Measurements from ENCODE around the gene WFIKKN1.
A peak's percentile ranks its signal among the peaks of the same experiment; 100 is the strongest.

Gene WFIKKN1

DNA sequence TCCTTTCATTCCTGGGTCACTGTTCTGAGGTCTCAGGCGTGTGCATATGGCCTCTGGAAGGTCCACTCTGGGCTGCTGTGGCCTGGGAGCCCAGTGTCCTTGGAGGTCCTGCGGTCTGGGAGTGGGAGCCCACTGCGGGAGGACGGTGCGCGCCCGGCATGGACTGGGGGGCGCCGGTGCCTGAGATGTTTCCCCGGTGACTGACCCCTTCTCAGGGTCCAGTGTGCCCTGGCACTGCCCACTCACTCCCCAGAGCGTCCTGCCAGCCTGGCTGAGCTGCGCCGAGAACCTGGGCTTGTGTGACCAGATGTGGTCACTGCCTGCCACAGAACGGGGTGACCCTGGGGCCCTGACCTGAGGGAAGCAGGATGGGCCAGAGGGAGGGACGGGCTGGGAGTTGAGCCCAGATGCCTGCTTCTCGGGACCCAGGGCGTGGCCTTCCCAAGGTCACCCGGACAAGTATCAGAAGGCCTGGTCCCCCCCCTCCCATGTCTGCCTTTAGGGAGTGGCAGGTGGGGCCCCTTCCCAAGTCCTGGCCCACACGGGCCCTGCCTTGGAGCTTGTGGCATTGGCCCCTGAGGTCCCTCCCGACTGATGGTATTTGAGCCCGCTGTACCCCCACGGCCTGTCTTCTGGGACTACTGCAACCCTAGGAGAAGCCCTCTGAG is 43.6 kb downstream of the WFIKKN1 start:
- DNase-seq (ENCODE audit: low spot score) = no peak

DNA sequence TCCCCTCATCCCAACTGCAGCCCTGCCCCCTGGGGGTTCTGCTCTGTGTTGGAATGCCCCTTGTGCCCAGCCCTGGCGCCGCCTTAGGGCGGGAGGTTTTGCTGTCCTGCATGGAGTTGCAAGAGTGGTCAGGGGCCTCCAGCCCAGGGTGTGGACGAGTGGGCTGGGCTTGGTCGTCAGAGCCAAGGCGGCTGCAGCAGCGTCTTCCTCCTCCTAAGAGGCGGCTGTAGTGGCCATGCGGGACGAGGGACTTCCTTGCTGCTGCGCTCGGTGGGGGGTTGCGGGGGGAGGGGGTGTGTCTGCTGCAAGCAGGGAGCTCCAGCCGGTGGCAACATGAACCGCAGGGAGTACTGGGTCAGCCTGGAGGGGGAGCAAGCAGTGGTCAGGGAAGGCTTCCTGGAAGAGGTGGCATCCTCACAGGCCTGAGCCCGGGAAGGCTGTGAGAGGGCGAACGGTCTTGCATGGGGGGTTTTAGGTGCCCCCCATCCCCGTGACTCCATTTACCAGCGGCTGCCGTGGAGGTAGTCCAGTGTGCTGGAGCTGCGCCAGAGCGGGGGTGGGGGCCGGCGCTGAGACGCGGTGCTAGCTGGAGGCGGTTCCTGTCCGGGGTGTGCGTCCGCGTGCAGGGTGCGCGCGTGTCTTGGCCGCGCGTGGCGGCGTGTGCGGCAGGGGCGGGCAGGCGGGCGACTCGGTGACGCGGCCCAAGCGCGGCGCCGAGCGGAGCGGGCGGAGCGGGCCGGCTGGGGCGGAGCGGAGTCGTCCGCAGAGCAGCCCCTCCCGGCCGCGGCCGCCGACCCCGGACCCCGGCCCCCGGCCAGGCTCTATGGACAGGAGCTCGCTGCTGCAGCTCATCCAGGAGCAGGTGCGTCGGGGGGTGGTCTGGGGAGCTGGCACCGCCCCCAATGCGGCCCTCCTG is 44.4 kb downstream of the WFIKKN1 start, which contains the start of gene RHBDL1:
TSS of gene RHBDL1 (plus strand) at position 704 of the 916 bp plus-strand sequence. CDS start at position 824, 120 bp downstream.
- no peak for DNase-seq (ENCODE audit: low spot score)

DNA sequence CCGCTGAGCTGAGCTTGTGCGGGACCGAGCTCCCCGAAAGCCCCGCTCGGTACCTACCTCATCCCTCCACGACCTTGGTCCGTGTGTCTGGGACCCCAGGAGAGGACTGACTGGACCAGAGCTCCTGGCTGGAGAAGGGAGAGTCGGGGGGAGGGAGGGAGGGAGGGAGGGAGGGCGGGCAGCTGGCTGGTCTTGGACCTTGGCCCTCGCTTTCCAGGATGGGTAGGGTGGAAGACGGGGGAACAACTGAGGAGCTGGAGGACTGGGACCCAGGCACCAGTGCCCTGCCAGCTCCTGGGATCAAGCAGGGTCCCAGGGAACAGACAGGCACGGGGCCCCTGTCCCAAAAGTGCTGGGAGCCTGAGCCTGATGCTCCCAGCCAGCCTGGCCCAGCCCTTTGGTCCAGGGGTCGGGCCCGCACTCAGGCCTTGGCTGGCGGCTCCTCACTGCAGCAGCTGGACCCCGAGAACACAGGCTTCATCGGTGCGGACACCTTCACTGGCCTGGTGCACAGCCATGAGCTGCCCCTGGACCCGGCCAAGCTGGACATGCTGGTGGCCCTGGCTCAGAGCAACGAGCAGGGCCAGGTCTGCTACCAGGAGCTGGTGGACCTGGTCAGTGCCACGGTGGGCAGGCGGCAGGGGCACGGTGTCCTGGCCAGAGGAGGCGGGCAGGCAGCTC is 45.2 kb downstream of the WFIKKN1 start:
- DNase-seq (ENCODE audit: low spot score) = no peak

DNA sequence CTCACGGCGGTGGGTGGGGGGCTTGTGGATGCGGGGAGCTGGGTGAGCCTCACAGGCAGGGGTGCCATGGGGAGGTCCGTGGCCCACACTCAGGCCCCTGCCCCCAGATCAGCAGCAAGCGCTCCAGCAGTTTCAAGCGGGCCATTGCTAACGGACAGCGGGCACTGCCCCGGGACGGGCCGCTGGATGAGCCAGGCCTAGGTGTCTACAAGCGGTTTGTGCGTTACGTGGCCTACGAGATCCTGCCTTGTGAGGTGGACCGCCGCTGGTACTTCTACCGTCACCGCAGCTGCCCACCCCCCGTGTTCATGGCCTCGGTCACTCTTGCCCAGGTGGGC is 45.7 kb downstream of the WFIKKN1 start:
- DNase-seq (ENCODE audit: low spot score) = no peak

DNA sequence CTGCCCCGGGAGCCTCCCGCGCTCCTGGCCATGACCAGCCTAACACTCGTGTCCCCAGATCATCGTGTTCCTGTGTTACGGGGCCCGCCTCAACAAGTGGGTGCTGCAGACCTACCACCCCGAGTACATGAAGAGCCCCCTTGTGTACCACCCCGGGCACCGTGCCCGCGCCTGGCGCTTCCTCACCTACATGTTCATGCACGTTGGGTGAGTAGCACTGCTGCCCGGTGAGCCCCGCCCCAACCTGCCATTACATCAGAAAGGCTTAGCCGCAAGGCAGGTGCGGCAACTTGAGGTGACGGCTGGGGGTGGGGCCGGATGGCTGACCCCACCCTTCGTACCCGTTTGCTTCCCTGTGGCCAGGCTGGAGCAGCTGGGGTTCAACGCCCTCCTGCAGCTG is 46.1 kb downstream of the WFIKKN1 start:
- no peak for DNase-seq (ENCODE audit: low spot score)

DNA sequence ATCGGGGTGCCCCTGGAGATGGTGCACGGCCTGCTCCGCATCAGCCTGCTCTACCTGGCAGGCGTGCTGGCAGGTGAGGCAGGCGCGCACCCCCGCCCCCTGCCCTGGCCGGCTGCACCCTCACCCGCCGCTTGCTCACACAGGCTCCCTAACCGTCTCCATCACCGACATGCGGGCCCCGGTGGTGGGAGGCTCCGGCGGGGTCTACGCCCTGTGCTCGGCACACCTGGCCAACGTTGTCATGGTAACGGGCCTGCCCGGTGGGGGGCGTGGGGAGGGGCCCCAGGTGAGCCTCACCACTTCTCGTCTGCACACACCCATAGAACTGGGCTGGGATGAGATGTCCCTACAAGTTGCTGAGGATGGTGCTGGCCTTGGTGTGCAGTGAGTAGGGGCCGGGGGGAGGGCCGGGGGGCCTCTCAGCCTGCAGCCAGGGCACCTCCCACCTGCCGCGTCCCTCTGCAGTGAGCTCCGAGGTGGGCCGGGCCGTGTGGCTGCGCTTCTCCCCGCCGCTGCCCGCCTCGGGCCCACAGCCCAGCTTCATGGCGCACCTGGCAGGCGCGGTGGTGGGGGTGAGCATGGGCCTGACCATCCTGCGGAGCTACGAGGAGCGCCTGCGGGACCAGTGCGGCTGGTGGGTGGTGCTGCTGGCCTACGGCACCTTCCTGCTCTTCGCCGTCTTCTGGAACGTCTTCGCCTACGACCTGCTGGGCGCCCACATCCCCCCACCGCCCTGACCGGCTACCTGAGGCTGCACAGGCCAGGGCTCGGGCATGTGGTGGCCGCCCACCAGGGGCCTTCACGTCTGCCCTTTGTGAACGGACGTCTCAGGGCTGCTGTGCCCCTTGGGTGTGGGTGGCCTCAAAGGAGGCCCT is 46.8 kb downstream of the WFIKKN1 start:
- no peak for DNase-seq (ENCODE audit: low spot score)

DNA sequence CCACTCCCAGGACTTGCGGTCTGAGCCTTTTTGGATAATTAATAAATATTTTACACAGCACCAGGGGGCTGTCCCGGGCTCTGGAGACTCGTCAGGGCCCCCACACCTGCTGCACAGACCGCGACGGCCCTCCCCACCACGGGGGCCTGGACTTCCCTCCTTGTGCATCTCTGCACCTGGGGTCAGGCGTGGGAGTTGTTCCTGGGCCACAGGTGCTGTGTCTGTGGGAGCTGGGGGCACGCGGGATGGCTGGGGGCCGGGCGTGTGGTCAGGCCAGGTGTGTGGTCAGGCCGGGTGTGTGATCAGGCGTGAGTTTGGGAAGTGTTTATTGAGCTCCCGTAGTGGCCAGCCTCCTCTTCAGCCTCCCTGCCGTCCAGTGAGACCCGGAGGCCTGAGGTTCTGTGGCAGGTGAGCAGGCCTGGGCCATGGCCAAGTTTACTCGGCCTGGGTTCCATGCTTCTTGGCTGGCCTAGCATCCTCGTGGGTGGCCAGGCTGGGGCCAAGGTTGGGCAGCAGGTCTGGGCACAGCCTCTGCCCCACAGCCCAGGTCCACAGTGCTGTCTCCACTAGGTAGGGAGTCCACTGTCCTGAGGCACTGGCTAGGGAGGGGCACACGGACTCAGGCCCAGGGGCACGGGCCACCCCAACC is 47.5 kb downstream of the WFIKKN1 start:
- no peak for DNase-seq (ENCODE audit: low spot score)

DNA sequence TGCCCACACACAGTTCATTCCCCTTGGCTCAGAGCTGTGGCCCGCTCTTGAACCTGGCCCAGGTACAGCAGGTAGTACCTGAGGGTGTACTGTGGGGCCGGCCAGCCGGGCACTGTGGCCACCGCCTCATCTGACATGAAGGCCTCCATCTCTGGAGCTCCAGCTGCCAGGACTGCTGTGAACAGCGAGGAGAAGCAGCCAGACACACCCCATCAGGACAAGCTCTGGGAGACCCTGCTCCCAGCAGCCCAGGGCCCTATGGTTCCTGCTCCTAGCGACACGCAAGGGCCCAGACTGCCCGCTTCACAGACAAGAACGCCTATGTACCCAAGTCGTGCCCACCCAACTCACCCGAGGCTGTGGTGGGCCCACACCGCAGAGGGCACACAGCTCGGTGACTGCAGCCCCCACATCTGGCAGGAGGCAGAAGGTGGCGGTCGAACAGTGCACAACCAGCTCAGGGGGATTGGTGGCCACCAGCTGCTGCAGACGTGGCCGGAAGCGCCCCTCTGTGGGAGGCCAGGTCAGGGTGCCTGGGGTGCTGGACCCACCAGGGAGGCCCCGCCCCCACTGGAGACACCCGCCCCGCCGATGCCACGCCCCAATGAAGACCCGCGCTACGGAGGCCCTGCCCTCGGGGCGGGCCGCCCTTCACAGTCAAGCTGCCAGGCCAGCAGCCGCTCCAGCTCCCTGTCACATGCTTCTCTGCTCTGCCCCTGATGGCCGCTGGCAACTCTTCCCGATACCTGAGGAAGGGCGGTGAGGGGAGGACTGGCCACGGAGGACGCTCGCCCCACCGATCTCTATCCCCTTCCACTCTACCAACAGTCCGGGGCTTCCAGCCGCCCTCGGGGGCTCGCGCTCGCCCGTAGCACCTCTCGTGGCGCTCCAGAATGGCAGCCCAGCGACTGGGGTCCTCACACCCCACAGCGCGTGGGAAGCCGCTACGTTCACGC is 48.4 kb downstream of the WFIKKN1 start:
- DNase-seq (ENCODE audit: low spot score) = peak; percentile 52

DNA sequence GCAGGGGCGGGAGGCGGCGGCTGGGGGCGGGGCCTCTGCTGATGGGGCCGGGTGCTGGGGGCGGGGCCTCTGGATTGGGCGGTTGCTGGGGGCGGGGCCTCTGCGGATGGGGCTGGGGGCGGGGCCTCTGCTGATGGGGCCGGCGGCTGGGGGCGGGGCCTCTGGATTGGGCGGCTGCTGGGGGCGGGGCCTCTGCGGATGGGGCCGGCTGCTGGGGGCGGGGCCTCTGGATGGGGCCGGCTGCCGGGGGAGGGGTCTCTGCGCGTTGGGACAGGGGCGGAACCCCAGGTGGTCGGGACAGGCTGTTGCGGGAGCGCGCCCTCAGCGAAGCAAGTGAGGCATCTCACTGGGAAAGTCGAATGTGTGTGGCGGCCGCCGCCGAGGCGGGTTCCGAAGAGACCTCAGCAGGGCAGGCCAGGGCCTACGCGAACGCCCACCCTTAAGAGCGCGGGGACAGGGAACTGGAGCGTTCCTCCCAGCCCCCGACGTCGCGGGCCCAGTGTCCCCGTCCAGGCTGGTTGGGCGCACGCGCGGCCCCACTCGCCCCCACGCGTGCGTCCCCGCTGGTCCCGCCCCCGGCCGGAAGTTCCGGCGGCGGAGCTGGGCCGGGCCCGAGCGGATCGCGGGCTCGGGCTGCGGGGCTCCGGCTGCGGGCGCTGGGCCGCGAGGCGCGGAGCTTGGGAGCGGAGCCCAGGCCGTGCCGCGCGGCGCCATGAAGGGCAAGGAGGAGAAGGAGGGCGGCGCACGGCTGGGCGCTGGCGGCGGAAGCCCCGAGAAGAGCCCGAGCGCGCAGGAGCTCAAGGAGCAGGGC is 49.2 kb downstream of the WFIKKN1 start, which contains the start of gene STUB1:
TSS of gene STUB1 (plus strand) at position 597 of the 811 bp plus-strand sequence. CDS start at position 713, 116 bp downstream.
- DNase-seq (ENCODE audit: low spot score) = peak; percentile 92

DNA sequence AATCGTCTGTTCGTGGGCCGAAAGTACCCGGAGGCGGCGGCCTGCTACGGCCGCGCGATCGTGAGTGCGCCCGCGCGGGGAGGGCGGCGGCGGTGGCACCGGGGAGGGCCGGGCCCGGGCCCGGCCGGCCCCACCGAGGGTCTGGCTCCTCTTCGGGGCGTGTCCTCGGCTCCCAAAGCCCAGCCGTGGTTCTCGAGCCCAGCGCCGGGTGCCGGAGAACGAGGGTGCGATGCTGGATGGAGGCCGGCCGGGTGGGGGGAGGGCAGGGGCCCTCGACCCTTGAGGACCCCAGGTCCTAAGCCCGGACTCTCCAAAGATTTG is 49.8 kb downstream of the WFIKKN1 start:
- DNase-seq (ENCODE audit: low spot score) = no peak

DNA sequence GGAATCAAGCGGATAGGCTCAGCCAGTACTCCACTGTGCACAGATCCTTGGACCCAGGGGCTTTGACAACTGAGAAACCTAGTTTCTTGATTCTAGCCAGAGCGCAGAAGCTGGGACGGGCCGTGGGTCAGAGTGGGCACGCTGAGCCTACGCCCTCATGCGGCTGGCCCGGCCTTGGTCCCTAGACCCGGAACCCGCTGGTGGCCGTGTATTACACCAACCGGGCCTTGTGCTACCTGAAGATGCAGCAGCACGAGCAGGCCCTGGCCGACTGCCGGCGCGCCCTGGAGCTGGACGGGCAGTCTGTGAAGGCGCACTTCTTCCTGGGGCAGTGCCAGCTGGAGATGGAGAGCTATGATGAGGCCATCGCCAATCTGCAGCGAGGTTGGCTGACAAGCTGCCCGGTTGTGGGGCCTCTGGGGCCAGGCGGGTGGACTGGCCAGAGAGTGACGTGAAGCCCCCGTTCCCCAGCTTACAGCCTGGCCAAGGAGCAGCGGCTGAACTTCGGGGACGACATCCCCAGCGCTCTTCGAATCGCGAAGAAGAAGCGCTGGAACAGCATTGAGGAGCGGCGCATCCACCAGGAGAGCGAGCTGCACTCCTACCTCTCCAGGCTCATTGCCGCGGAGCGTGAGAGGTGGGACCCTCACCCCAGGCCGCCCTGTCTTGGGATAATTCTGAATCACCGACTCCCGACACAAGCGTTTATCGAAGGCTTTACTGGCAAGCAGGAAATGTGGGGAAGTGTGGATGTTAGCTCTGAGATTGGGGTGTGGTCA is 50.4 kb downstream of the WFIKKN1 start:
- no peak for DNase-seq (ENCODE audit: low spot score)

DNA sequence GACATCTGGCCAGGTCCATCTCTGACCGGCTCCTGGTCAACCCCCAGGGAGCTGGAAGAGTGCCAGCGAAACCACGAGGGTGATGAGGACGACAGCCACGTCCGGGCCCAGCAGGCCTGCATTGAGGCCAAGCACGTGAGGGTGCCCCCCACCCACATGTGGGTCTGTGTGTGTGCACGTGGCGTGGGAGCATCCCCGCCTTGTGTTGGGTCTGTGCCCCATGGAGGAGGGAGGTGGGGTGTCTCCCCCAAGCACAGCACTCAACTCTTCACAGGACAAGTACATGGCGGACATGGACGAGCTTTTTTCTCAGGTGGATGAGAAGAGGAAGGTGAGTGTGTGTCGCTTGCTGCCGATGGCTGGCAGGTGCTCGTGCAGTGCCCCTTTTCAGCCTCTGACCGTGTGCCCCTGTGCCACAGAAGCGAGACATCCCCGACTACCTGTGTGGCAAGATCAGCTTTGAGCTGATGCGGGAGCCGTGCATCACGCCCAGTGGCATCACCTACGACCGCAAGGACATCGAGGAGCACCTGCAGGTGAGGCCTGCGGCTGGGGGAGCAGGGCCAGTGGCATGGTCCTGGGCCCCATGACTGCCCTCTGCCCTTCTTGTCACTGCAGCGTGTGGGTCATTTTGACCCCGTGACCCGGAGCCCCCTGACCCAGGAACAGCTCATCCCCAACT is 51.1 kb downstream of the WFIKKN1 start:
- no peak for DNase-seq (ENCODE audit: low spot score)

DNA sequence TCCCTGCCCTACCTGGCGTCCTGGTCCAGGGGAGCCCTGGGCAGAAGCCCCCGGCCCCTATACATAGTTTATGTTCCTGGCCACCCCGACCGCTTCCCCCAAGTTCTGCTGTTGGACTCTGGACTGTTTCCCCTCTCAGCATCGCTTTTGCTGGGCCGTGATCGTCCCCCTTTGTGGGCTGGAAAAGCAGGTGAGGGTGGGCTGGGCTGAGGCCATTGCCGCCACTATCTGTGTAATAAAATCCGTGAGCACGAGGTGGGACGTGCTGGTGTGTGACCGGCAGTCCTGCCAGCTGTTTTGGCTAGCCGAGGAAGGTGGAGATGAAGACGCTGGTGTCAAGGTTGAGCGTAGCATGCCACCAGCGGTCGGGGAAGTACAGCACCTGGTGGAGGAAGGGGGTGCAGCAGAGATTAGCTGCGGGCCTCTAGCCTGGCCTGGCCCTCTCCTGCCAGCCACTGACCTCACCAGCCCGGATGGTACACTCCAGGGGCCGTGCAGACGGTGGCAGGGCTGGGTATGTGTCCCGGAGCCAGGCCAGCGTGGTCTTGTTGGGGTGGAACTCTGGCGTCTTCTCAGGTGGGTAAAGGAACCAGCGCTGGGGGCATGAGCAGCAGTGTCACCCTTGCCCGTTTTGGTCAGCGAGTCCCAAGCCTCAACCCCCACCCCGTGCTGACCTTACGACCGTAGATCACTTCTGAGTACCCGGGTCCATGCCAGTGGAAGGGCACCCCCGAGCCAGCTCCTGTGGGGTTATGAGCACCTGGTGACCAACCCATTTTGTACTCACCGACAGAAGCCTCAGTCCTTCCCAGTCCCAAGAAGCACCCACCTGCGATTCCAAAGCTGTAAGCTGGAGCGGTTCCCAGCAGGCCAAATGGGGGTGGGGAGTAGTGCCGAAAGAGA is 52.0 kb downstream of the WFIKKN1 start:
- no peak for DNase-seq (ENCODE audit: low spot score)

DNA sequence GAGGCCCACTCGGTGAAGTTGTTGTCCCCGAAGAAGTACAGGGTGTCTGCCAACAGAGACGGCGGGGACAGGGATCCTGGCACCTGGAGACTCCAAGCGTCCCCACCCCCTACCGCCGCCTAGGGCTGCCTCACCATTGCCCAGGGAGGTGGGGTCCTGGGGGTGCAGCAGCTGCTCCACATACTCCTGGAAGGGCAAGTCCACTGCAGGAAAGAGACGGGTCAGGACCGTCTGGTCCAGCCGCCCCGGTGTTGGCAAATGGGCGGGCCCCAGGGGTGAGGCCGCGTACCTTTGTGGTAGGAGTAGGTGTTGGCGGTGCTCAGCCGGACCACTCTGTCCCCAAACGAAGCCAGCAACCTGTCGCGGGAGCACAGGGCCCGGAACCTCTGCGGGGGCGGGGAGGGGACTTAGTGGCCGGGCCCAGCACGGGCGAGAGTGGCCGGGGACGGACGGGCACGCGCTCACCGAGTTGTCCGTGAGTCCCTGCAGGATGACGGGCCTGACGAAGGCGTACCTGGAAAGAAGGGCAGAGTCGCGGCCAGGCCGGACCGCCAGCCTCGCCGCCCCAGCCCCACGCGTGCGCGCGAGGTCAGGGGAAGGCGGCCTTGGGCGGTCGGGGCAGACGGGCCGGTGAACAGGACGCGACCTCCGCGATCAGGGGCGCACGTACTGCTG is 52.7 kb downstream of the WFIKKN1 start:
- DNase-seq (ENCODE audit: low spot score) = no peak

Data from activated CD4-positive, alpha-beta T cell treated with anti-CD3 and anti-CD28 coated beads, Interleukin-2, Interleukin-4, amounts not matched to agents 100 ng/mL and 50 ng/mL, durations not matched to agents 16 hours and 8 hours (primary cell).